GOT3 (cell line): Measurements from ENCODE around the gene TMED10.

Experiments
- DNase-seq: peaks from one replicate; lab custom pipeline; 2025; ENCODE audit warnings: mixed read lengths; lab: John Stamatoyannopoulos, UW

The TMED10 gene

DNA sequence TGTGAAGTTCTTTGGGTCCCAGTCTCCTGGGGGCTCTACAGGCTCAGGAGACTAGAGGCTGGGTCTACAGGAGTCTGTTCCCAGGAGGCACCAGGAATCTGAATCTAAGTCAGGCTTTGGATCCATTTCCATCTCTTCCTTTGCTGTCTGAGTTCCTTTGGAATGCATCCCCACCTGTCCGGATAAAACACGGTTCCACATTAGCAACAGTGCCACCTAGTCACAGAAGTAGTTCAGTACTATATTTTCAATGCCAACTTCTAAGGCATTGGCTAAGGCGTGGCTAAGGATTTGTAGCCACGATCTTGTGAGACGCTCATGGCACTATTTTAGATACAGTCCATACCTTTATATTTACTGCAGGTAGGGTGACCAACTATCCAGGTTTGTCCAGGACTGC, 91.9 kb downstream of the TMED10 start:
- no peak for DNase-seq

DNA sequence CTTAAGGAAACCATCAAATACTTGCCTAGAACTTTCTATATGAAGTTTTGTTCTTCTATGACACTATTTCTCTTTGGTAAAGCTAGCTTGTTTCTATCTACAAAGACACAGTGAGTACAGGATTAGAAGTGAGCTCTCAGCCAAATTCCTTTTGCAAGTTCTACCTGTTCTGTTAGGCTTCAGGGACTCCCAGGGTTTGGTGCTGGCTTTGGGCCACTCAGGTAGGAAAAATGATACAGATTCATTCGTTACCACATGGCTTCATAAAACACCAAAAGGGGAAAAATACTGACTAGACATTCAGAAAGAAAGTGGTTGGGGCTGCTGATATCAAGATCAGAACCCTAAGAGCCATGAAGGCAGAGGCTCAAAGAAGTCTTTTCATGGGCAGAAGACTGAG, 93.1 kb downstream of the TMED10 start:
- no peak for DNase-seq

DNA sequence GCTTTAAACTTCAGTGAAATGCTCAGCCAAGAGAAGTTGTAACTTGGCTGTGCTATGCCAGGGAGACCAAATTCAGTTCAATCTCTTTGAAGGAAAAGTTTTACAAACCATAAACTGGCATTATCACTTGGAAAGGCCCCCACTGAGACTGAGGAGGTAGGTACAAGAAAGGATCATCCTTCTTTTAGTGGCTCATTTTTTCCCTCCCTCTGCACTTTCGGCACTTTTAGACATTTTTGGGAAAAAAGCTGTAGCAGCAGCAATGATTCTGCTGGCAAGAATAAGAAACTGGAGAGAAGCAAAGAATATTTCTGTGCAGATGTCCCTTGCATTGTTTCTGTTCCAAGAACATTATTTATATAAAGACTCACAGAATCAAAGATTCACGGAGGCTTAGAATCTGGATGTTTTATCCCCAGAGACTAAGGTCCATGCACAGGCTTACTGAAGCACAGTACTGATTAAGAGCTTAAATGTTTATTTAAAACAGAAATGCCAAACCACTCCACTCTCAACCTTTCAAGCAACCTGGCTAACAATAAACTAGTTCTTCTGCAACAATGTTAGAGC, 94.7 kb downstream of the TMED10 start:
- no peak for DNase-seq
